Stimulated activated CD8-positive, alpha-beta memory T cell treated with anti-CD3 and anti-CD28 coated beads, Interleukin-7, amount 100 ng/mL, for 4 hours (primary cell): Measurements from ENCODE around the gene AAMP.

Experiments used
- DNase-seq, 2 donors: peaks; one replicate each; pipeline ENCODE4 v3.0.0-alpha.2; 2020; ENCODE audit warnings: low read depth in 2 of 2

AAMP gene

GRCh38 chr2:218223046-218223445 is 46.9 kb downstream of the AAMP start:
- peak; percentile 12 for DNase-seq

GRCh38 chr2:218221000-218221399 is 48.9 kb downstream of the AAMP start:
- no peak for DNase-seq

- no peak for DNase-seq
Observed at GRCh38 chr2:218219934-218220333, 50.0 kb downstream of the AAMP start.

GRCh38 chr2:218218268-218219185 is 51.4 kb downstream of the AAMP start:
- no peak for DNase-seq

- peak; percentile 70 to 78 for DNase-seq
Observed at GRCh38 chr2:218217360-218218267, 52.3 kb downstream of the AAMP start.

- peak; percentile 86 to 95 for DNase-seq
Observed at GRCh38 chr2:218216674-218217359, 53.1 kb downstream of the AAMP start, which contains the start of gene ARPC2. Gene ARPC2 (plus strand): TSS chr2:218217189. CDS start chr2:218217471, 282 bp downstream.

GRCh38 chr2:218216336-218216673 is 53.6 kb downstream of the AAMP start:
- DNase-seq: no peak
